H9 (cell line): ENCODE results near the gene GPHA2. TPM values are rescaled to one million over a fixed set of nuclear protein-coding genes. Genes with fewer than 3 reads are reported as not detected.

Experiments used
- DNase-seq: peaks from one replicate; pipeline ENCODE4 v3.0.0-alpha.2; 2017
- H2AFZ ChIP-seq: one replicate; pipeline ENCODE4 v1.6.1; 2013; ENCODE audit warnings: mild to moderate bottlenecking, low read length, control low read depth, moderate library complexity
- H2AK5ac ChIP-seq: 2 replicates; pipeline ENCODE4 v1.6.1; 2013; ENCODE audit warnings: low read length, control low read depth, mixed read lengths; ENCODE audit not compliant: insufficient read length
- H2BK120ac ChIP-seq: one replicate; pipeline ENCODE4 v1.6.1; 2013; ENCODE audit warnings: low read depth, mild to moderate bottlenecking, low read length, control low read depth, inconsistent platforms; ENCODE audit not compliant: poor library complexity, severe bottlenecking
- H2BK12ac ChIP-seq: 2 replicates; pipeline ENCODE4 v1.6.1; 2013; ENCODE audit warnings: low read length, control low read depth, mixed read lengths, low read depth; ENCODE audit not compliant: insufficient read length
- H2BK15ac ChIP-seq: 2 replicates; pipeline ENCODE4 v1.6.1; 2013; ENCODE audit warnings: low read depth, low read length, control low read depth
- H2BK20ac ChIP-seq: one replicate; pipeline ENCODE4 v1.6.1; 2013; ENCODE audit warnings: low read depth, mild to moderate bottlenecking, low read length, control low read depth, inconsistent platforms; ENCODE audit not compliant: poor library complexity, severe bottlenecking
- H2BK5ac ChIP-seq: 2 replicates; pipeline ENCODE4 v1.6.1; 2013; ENCODE audit warnings: low read length, control low read depth, mixed read lengths; ENCODE audit not compliant: insufficient read length
- H3K14ac ChIP-seq: 2 replicates; pipeline ENCODE4 v1.6.1; 2013; ENCODE audit warnings: low read length, control low read depth; ENCODE audit not compliant: insufficient read depth
- H3K18ac ChIP-seq: 2 replicates; pipeline ENCODE4 v1.6.1; 2013; ENCODE audit warnings: low read depth, mild to moderate bottlenecking, mixed read lengths, low read length, control low read depth; ENCODE audit not compliant: insufficient read length
- H3K23ac ChIP-seq: 2 replicates; pipeline ENCODE4 v1.6.1; 2013; ENCODE audit warnings: low read length, control low read depth, mixed read lengths, low read depth; ENCODE audit not compliant: insufficient read length
- H3K23me2 ChIP-seq: 2 replicates; pipeline ENCODE4 v1.6.1; 2013; ENCODE audit warnings: low read depth, mild to moderate bottlenecking, mixed read lengths, low read length, control low read depth; ENCODE audit not compliant: insufficient read length, poor library complexity, severe bottlenecking
- H3K27ac ChIP-seq: 2 replicates; pipeline ENCODE4 v1.5.1; 2013; ENCODE audit warnings: low read length, control low read depth, mixed read lengths, low read depth; ENCODE audit not compliant: insufficient read length
- H3K27me3 ChIP-seq: 2 replicates; pipeline ENCODE4 v1.6.1; 2013; ENCODE audit warnings: low read length, control low read depth, inconsistent platforms; ENCODE audit not compliant: insufficient read depth
- H3K4ac ChIP-seq: 2 replicates; pipeline ENCODE4 v1.6.1; 2013; ENCODE audit warnings: low read depth, mild to moderate bottlenecking, control low read depth, inconsistent platforms, low read length, moderate library complexity
- H3K4me1 ChIP-seq: 2 replicates; pipeline ENCODE4 v1.6.1; 2013; ENCODE audit warnings: low read length, control low read depth, inconsistent platforms; ENCODE audit not compliant: insufficient read depth
- H3K4me2 ChIP-seq: 2 replicates; pipeline ENCODE4 v1.6.1; 2013; ENCODE audit warnings: low read length, control low read depth, mixed read lengths; ENCODE audit not compliant: insufficient read length, insufficient read depth
- H3K56ac ChIP-seq: 2 replicates; pipeline ENCODE4 v1.6.1; 2013; ENCODE audit warnings: low read depth, mild to moderate bottlenecking, mixed read lengths, low read length, control low read depth; ENCODE audit not compliant: insufficient read length
- H3K79me1 ChIP-seq: 2 replicates; pipeline ENCODE4 v1.6.1; 2013; ENCODE audit warnings: low read depth, mild to moderate bottlenecking, moderate library complexity, low read length, control low read depth, inconsistent platforms; ENCODE audit not compliant: insufficient read depth, poor library complexity, severe bottlenecking
- H3K79me2 ChIP-seq: 2 replicates; pipeline ENCODE4 v1.6.1; 2013; ENCODE audit warnings: low read length, control low read depth, inconsistent platforms; ENCODE audit not compliant: insufficient read depth
- H3K9ac ChIP-seq: 2 replicates; pipeline ENCODE4 v1.6.1; 2013; ENCODE audit warnings: low read length, control low read depth, mixed read lengths; ENCODE audit not compliant: insufficient read length; ENCODE audit errors: extremely low read depth
- H3K9me3 ChIP-seq: one replicate; pipeline ENCODE4 v1.6.1; 2013; ENCODE audit warnings: low read depth, low read length, inconsistent platforms; ENCODE audit not compliant: control insufficient read depth
- H3T11ph ChIP-seq: one replicate; pipeline ENCODE4 v1.6.1; 2013; ENCODE audit warnings: mild to moderate bottlenecking, low read length, control low read depth, inconsistent platforms
- H4K20me1 ChIP-seq: one replicate; pipeline ENCODE4 v1.6.1; 2013; ENCODE audit not compliant: control insufficient read depth, insufficient read length, insufficient read depth
- H4K5ac ChIP-seq: 2 replicates; pipeline ENCODE4 v1.6.1; 2013; ENCODE audit warnings: low read depth, mild to moderate bottlenecking, mixed read lengths, low read length, control low read depth; ENCODE audit not compliant: insufficient read length
- H4K8ac ChIP-seq: replicated peaks from 2 replicates; pipeline ENCODE4 v1.6.1; 2013; ENCODE audit warnings: low read length, control low read depth, mixed read lengths, low read depth; ENCODE audit not compliant: insufficient read length
- H4K91ac ChIP-seq: 2 replicates; pipeline ENCODE4 v1.6.1; 2013; ENCODE audit warnings: low read depth, mild to moderate bottlenecking, moderate library complexity, mixed read lengths, low read length, control low read depth; ENCODE audit not compliant: insufficient read length
- H3K27ac Mint-ChIP-seq, 3 experiments: 2 replicates in 2 of 3; 3 replicates in 1 of 3; pipeline ENCODE4 v1.8.0; 2020 to 2021; ENCODE audit warnings: mixed read lengths in 3 of 3, mild to moderate bottlenecking in 1 of 3, moderate library complexity in 1 of 3
- H3K27me3 Mint-ChIP-seq: 2 replicates; pipeline ENCODE4 v1.8.0; 2021; ENCODE audit warnings: low read depth, mild to moderate bottlenecking, moderate library complexity, mixed read lengths
- H3K36me3 Mint-ChIP-seq, 3 experiments: 2 replicates in 2 of 3; 3 replicates in 1 of 3; pipeline ENCODE4 v1.8.0; 2020 to 2021; ENCODE audit warnings: low read depth in 3 of 3, mixed read lengths in 3 of 3; ENCODE audit not compliant: insufficient read depth in 1 of 3
- H3K4me1 Mint-ChIP-seq, 2 experiments: 2 replicates each; pipeline ENCODE4 v1.8.0; 2020; ENCODE audit warnings: mixed read lengths in 2 of 2
- H3K4me3 Mint-ChIP-seq, 2 experiments: 2 replicates in 1 of 2; 3 replicates in 1 of 2; pipeline ENCODE4 v1.8.0; 2020 to 2021; ENCODE audit warnings: mild to moderate bottlenecking in 2 of 2, mixed read lengths in 2 of 2, moderate library complexity in 1 of 2
- H3K9me3 Mint-ChIP-seq, 2 experiments: 2 replicates in 1 of 2; 3 replicates in 1 of 2; pipeline ENCODE4 v1.8.0; 2020; ENCODE audit warnings: mild to moderate bottlenecking in 2 of 2, mixed read lengths in 2 of 2, moderate library complexity in 1 of 2
- CTCF ChIP-seq: fragments of 200-600 bp; sonication (generic); conservative IDR thresholded peaks from 3 replicates; pipeline ENCODE4 v1.8.0; 2021; ENCODE audit warnings: antibody characterized with exemption, mild to moderate bottlenecking
- WGBS: extraction: QIAGEN DNeasy Blood & Tissue Kit; methylation state at CpG from one replicate; pipeline ENCODE4 v1.1.7; 2013; ENCODE audit warnings: missing lambda C conversion rate, low lambda C conversion rate, mixed read lengths; ENCODE audit not compliant: insufficient read length; ENCODE audit errors: extremely low coverage; 5-methylcytosine and 5-hydroxymethylcytosine counted together
- total RNA-seq: library from RNA; stranded (reverse); gene quantifications from 2 replicates; pipeline ENCODE4 v1.2.1, GENCODE V29; 2021

GPHA2 gene
- total RNA-seq, 1 experiment from 2014 or later = 2.1 TPM

- DNase-seq = no peak
- peaks cover 18 to 48% of the 10 kb centered on the region in 2 experiments for H3K4me1 Mint-ChIP-seq
- Histone ChIP-seq H3K4me1 (peaks cover 7% of the 10 kb centered on the region; the same call in 1 of the 2 replicates), H2BK20ac (no peak overlapping the region), H2AK5ac (no peak overlapping the region), H2BK12ac (no peak overlapping the region), H3K4ac (no peak overlapping the region), H3K79me1 (no peaks in the 10 kb centered on the region), H3K9me3 (no peaks in the 10 kb centered on the region), H3K4me2 (no peak overlapping the region), H2AFZ (no peak overlapping the region), H3T11ph (no peak overlapping the region), H4K5ac (no peak overlapping the region), H2BK5ac (no peak overlapping the region), H4K91ac (no peak overlapping the region), H2BK15ac (no peak overlapping the region), H3K27me3 (no peaks in the 10 kb centered on the region), H4K8ac (no peak overlapping the region), H2BK120ac (no peak overlapping the region), H3K23ac (no peak overlapping the region), H3K18ac (no peak overlapping the region), H3K56ac (no peak overlapping the region), H3K14ac (no peak overlapping the region), H3K23me2 (peaks cover 4% of the 10 kb centered on the region), H4K20me1 (no peaks in the 10 kb centered on the region), H3K9ac (no peak overlapping the region), H3K27ac (no peak overlapping the region), H3K79me2 (no peaks in the 10 kb centered on the region)
- no CpG with 5 or more reads among the region's 12 CpGs for WGBS
- no peak for TF ChIP-seq CTCF
- no peak overlapping the region; a peak in 1 of 7 replicates for H3K27ac Mint-ChIP-seq
- H3K36me3 Mint-ChIP-seq = peaks cover 0 to 4% (median 0%) of the 10 kb centered on the region in 3 experiments; a peak in 2 of 7 replicates
- H3K27me3 Mint-ChIP-seq = peaks cover 7% of the 10 kb centered on the region
- H3K9me3 Mint-ChIP-seq = no peaks in the 10 kb centered on the region
- no peak overlapping the region for H3K4me3 Mint-ChIP-seq
Measured at GRCh38 chr11:64933213-64933934, 2.3 kb downstream of the GPHA2 start.
